MM.1S (cell line): ENCODE results near the gene DTX1.

Experiments
- DNase-seq: peaks from one replicate; pipeline ENCODE4 v3.0.0-alpha.2; 2015
- H2AFZ ChIP-seq: fragments of 300-600 bp; sonication (generic); 2 replicates; pipeline ENCODE4 v1.6.0; 2016; ENCODE audit warnings: antibody characterized with exemption, low read length
- H3F3A ChIP-seq: fragments of 300-600 bp; sonication (generic); 2 replicates; pipeline ENCODE4 v1.6.1; 2016; ENCODE audit warnings: mild to moderate bottlenecking, antibody characterized with exemption, low read length, moderate library complexity, mixed read lengths; ENCODE audit not compliant: insufficient read depth
- H3K27ac ChIP-seq: fragments of 300-600 bp; sonication (generic); 2 replicates; pipeline ENCODE4 v1.5.1; 2016; ENCODE audit warnings: mild to moderate bottlenecking, low read length
- H3K27me3 ChIP-seq: fragments of 300-600 bp; sonication (generic); replicated peaks from 2 replicates; pipeline ENCODE4 v1.6.0; 2016; ENCODE audit warnings: low read length; ENCODE audit not compliant: insufficient read depth
- H3K36me3 ChIP-seq: fragments of 300-600 bp; sonication (generic); replicated peaks from 2 replicates; pipeline ENCODE4 v1.6.1; 2016; ENCODE audit warnings: mild to moderate bottlenecking, low read length, mixed read lengths; ENCODE audit not compliant: insufficient read depth
- H3K4me1 ChIP-seq: fragments of 300-600 bp; sonication (generic); 2 replicates; pipeline ENCODE4 v1.6.1; 2016; ENCODE audit warnings: low read length, mixed read lengths
- H3K4me2 ChIP-seq: fragments of 300-600 bp; sonication (generic); 2 replicates; pipeline ENCODE4 v1.6.0; 2016; ENCODE audit warnings: low read depth, low read length
- H3K4me3 ChIP-seq: fragments of 300-600 bp; sonication (generic); 2 replicates; pipeline ENCODE4 v1.5.1; 2016; ENCODE audit warnings: low read length, mixed read lengths
- H3K79me2 ChIP-seq: fragments of 300-600 bp; sonication (generic); 2 replicates; pipeline ENCODE4 v1.6.1; 2016; ENCODE audit warnings: mixed run types, low read length, mixed read lengths
- H3K9ac ChIP-seq: fragments of 300-600 bp; sonication (generic); 2 replicates; pipeline ENCODE4 v1.6.1; 2016; ENCODE audit warnings: low read length, mixed read lengths
- H3K9me2 ChIP-seq: fragments of 300-600 bp; sonication (generic); replicated peaks from 2 replicates; pipeline ENCODE4 v1.6.1; 2016; ENCODE audit warnings: mild to moderate bottlenecking, low read length, mixed read lengths; ENCODE audit not compliant: insufficient read depth
- H3K9me3 ChIP-seq: fragments of 300-600 bp; sonication (generic); replicated peaks from 2 replicates; pipeline ENCODE4 v1.6.1; 2016; ENCODE audit warnings: mild to moderate bottlenecking, low read length, mixed read lengths; ENCODE audit not compliant: insufficient read depth
- H4K20me1 ChIP-seq: fragments of 300-600 bp; sonication (generic); 2 replicates; pipeline ENCODE4 v1.6.1; 2016; ENCODE audit warnings: mild to moderate bottlenecking, low read length, moderate library complexity, mixed read lengths; ENCODE audit not compliant: insufficient read depth
- CTCF ChIP-seq: fragments of 300-600 bp; sonication (generic); IDR thresholded peaks from 2 replicates; pipeline ENCODE4 v1.5.1; 2016; ENCODE audit warnings: antibody characterized with exemption, low read length, mixed read lengths
- EZH2 ChIP-seq: fragments of 300-600 bp; sonication (generic); optimal IDR thresholded peaks from 2 replicates; pipeline ENCODE3; 2017; ENCODE audit warnings: low read depth, mild to moderate bottlenecking, antibody characterized with exemption, low read length, mixed read lengths
- EZH2phosphoT487 ChIP-seq: fragments of 300-600 bp; sonication (generic); IDR thresholded peaks from 2 replicates; pipeline ENCODE4 v1.6.1; 2018; ENCODE audit warnings: antibody characterized with exemption, low read length

Gene DTX1

GRCh38 chr12:113108308-113108707 lies 51.8 kb downstream of the DTX1 start:
- no peak overlapping the region for H3K9ac ChIP-seq

GRCh38 chr12:113109360-113109759 lies 52.8 kb downstream of the DTX1 start:
- no peak for TF ChIP-seq EZH2phosphoT487
- Histone ChIP-seq H2AFZ (no peak overlapping the region), H3K9ac (no peak overlapping the region), H3K27me3 (no peaks in the 10 kb centered on the region), H3F3A (no peaks in the 10 kb centered on the region), H3K27ac (no peak overlapping the region), H3K4me2 (no peak overlapping the region), H3K79me2 (no peaks in the 10 kb centered on the region), H3K4me3 (no peak overlapping the region), H3K36me3 (no peaks in the 10 kb centered on the region), H3K9me3 (no peaks in the 10 kb centered on the region), H4K20me1 (no peaks in the 10 kb centered on the region), H3K4me1 (no peaks in the 10 kb centered on the region), H3K9me2 (no peaks in the 10 kb centered on the region)
- no peak for DNase-seq

More at GRCh38 chr12:113108308-113108707, 51.8 kb downstream of the DTX1 start:
- no peaks in the 10 kb centered on the region for H4K20me1 ChIP-seq
- H3K27ac ChIP-seq: no peak overlapping the region
- no peaks in the 10 kb centered on the region for H3K9me3 ChIP-seq
- no peak for DNase-seq
- no peaks in the 10 kb centered on the region for H3K9me2 ChIP-seq
- no peaks in the 10 kb centered on the region for H3K4me1 ChIP-seq
- no peak overlapping the region for H3K4me3 ChIP-seq
- no peak overlapping the region for H3K4me2 ChIP-seq
- no peaks in the 10 kb centered on the region for H3K36me3 ChIP-seq
- no peak for TF ChIP-seq CTCF
- TF ChIP-seq EZH2phosphoT487: no peak
- no peak for TF ChIP-seq EZH2
- no peak overlapping the region for H2AFZ ChIP-seq
- H3K27me3 ChIP-seq: no peaks in the 10 kb centered on the region
- H3F3A ChIP-seq: no peaks in the 10 kb centered on the region
- H3K79me2 ChIP-seq: no peaks in the 10 kb centered on the region

- Histone ChIP-seq H4K20me1 (no peaks in the 10 kb centered on the region), H3K36me3 (no peaks in the 10 kb centered on the region), H3K4me1 (no peaks in the 10 kb centered on the region), H3K27me3 (no peaks in the 10 kb centered on the region), H3K4me2 (no peak overlapping the region), H3F3A (no peaks in the 10 kb centered on the region), H3K9me3 (no peaks in the 10 kb centered on the region), H3K9ac (no peak overlapping the region), H3K79me2 (no peaks in the 10 kb centered on the region), H3K4me3 (no peak overlapping the region), H3K27ac (no peak overlapping the region), H2AFZ (no peak overlapping the region), H3K9me2 (no peaks in the 10 kb centered on the region)
- no peak for DNase-seq
- TF ChIP-seq CTCF (no peak), EZH2phosphoT487 (no peak), EZH2 (no peak)
These were observed 53.5 kb downstream of the DTX1 start for GRCh38 chr12:113109872-113110599.

GRCh38 chr12:113111247-113111646 lies 54.7 kb downstream of the DTX1 start:
- Histone ChIP-seq H3K9ac (no peak overlapping the region), H3F3A (no peaks in the 10 kb centered on the region), H4K20me1 (no peaks in the 10 kb centered on the region), H3K27me3 (no peaks in the 10 kb centered on the region), H3K27ac (no peak overlapping the region), H2AFZ (no peak overlapping the region), H3K4me1 (no peaks in the 10 kb centered on the region), H3K36me3 (no peaks in the 10 kb centered on the region), H3K79me2 (no peaks in the 10 kb centered on the region), H3K9me2 (no peaks in the 10 kb centered on the region), H3K4me3 (no peak overlapping the region), H3K4me2 (no peak overlapping the region), H3K9me3 (no peaks in the 10 kb centered on the region)
- no peak for DNase-seq
- TF ChIP-seq EZH2phosphoT487: no peak
